ENCODE data around the gene CD300LD. TPM values are rescaled to one million over a fixed set of nuclear protein-coding genes. Genes with fewer than 3 reads are reported as not detected.
"Not testable (repeated sequence)": the region's sequence is repeated elsewhere in the genome, so short reads cannot be mapped to it uniquely, and the experiment has no call there.

The CD300LD gene
- total RNA-seq, 1 experiment from 2014 or later = not detected

- Mint-ChIP-seq H3K27me3 (ENCODE audit: insufficient read depth, unreplicated experiment) (peaks cover 13% of the 10 kb centered on the region), H3K4me3 (ENCODE audit: unreplicated experiment) (no peak overlapping the region), H3K36me3 (ENCODE audit: insufficient read depth, unreplicated experiment) (no peaks in the 10 kb centered on the region), H3K27ac (ENCODE audit: low read depth, unreplicated experiment) (no peak overlapping the region), H3K9me3 (ENCODE audit: unreplicated experiment) (no peaks in the 10 kb centered on the region), H3K4me1 (ENCODE audit: insufficient read depth, unreplicated experiment) (peaks cover 3% of the 10 kb centered on the region)
- POLR2A ChIA-PET = interaction anchor here (1.0 kb wide), 1 partner anchor 18 kb away, joined by 3 read pairs; no protein-coding TSS in a partner anchor
- CTCF ChIA-PET = interaction anchor here (1.2 kb wide), 1 partner anchor 24 kb away, joined by 3 read pairs; no protein-coding TSS in a partner anchor
- TF ChIP-seq, protein P1, sequence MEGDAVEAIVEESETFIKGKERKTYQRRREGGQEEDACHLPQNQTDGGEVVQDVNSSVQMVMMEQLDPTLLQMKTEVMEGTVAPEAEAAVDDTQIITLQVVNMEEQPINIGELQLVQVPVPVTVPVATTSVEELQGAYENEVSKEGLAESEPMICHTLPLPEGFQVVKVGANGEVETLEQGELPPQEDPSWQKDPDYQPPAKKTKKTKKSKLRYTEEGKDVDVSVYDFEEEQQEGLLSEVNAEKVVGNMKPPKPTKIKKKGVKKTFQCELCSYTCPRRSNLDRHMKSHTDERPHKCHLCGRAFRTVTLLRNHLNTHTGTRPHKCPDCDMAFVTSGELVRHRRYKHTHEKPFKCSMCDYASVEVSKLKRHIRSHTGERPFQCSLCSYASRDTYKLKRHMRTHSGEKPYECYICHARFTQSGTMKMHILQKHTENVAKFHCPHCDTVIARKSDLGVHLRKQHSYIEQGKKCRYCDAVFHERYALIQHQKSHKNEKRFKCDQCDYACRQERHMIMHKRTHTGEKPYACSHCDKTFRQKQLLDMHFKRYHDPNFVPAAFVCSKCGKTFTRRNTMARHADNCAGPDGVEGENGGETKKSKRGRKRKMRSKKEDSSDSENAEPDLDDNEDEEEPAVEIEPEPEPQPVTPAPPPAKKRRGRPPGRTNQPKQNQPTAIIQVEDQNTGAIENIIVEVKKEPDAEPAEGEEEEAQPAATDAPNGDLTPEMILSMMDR (IDR thresholded peaks at IDR 0.05; ENCODE audit: unreplicated experiment) = no peak
- DNase-seq (ENCODE audit: unreplicated experiment) = no peak
- intact Hi-C loops (cut with micrococcal nuclease) = no loop called here
- no TSS peak for BruUV-seq (replicated peaks)
Observed at GRCh38 chr17:74637265-74637664, 45.2 kb upstream of the CD300LD start.

DNA sequence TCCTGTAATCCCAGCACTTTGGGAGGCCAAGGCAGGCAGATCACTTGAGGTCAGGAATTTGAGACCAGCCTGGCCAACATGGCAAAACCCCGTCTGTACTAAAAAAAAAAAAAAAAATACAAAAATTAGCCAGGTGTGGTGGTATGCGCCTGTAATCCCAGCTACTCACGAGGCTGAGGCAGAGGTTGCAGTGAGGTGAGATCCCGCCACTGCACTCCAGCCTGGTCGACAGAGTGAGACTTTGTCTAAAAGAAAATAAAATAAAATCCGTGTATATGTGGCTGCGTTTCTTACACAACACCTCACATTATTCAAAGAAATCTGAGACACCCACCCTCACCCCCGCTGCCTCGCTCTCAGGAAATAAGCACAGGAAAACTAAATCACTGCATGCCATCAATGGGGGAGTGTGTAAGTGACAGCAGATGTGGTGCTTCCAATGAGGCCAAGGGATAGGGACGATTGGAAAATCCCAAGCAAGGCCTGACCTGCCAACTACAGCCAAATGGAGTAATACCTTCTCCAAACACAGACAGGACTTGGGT is 44.5 kb upstream of the CD300LD start:
- H3K4me3 Mint-ChIP-seq (ENCODE audit: unreplicated experiment); H3K36me3 Mint-ChIP-seq (ENCODE audit: insufficient read depth, unreplicated experiment); POLR2A ChIA-PET; intact Hi-C loops (cut with micrococcal nuclease); H3K9me3 Mint-ChIP-seq (ENCODE audit: unreplicated experiment); H3K4me1 Mint-ChIP-seq (ENCODE audit: insufficient read depth, unreplicated experiment); DNase-seq (ENCODE audit: unreplicated experiment); H3K27ac Mint-ChIP-seq (ENCODE audit: low read depth, unreplicated experiment); BruUV-seq (replicated peaks): not testable (repeated sequence)
- CTCF ChIA-PET = interaction anchor here (0.7 to 1.2 kb wide), 2 partner anchors 24 to 249 kb away, joined by 3 read pairs; no protein-coding TSS in a partner anchor
- H3K27me3 Mint-ChIP-seq (ENCODE audit: insufficient read depth, unreplicated experiment) = peaks cover 13% of the 10 kb centered on the region

- H3K4me1 Mint-ChIP-seq (ENCODE audit: insufficient read depth, unreplicated experiment) = peaks cover 10% of the 10 kb centered on the region
- H3K27me3 Mint-ChIP-seq (ENCODE audit: insufficient read depth, unreplicated experiment) = peaks cover 18% of the 10 kb centered on the region
- intact Hi-C loops (cut with micrococcal nuclease) = no loop called here
- ChIA-PET POLR2A (interaction anchor here (0.6 kb wide), 1 partner anchor 65 kb away, joined by 4 read pairs; no protein-coding TSS in a partner anchor), CTCF (interaction anchor here (0.6 kb wide), 1 partner anchor 371 kb away, joined by 3 read pairs; no protein-coding TSS in a partner anchor)
- H3K4me3 Mint-ChIP-seq (ENCODE audit: unreplicated experiment) = no peak overlapping the region
- DNase-seq (ENCODE audit: unreplicated experiment) = no peak
- no peak overlapping the region for H3K27ac Mint-ChIP-seq (ENCODE audit: low read depth, unreplicated experiment)
- no peaks in the 10 kb centered on the region for H3K9me3 Mint-ChIP-seq (ENCODE audit: unreplicated experiment)
- TF ChIP-seq, protein P1 (IDR thresholded peaks at IDR 0.05; ENCODE audit: unreplicated experiment) = no peak
- no TSS peak for BruUV-seq (replicated peaks)
- no peaks in the 10 kb centered on the region for H3K36me3 Mint-ChIP-seq (ENCODE audit: insufficient read depth, unreplicated experiment)
Observed at GRCh38 chr17:74635418-74635817, 43.3 kb upstream of the CD300LD start.

- Mint-ChIP-seq H3K4me1 (ENCODE audit: insufficient read depth, unreplicated experiment) (peaks cover 10% of the 10 kb centered on the region), H3K27ac (ENCODE audit: low read depth, unreplicated experiment) (no peak overlapping the region), H3K4me3 (ENCODE audit: unreplicated experiment) (no peak overlapping the region), H3K36me3 (ENCODE audit: insufficient read depth, unreplicated experiment) (no peaks in the 10 kb centered on the region), H3K9me3 (ENCODE audit: unreplicated experiment) (no peaks in the 10 kb centered on the region), H3K27me3 (ENCODE audit: insufficient read depth, unreplicated experiment) (peaks cover 39% of the 10 kb centered on the region)
- ChIA-PET POLR2A (interaction anchor here (0.7 kb wide), 1 partner anchor 14 kb away, joined by 3 read pairs; no protein-coding TSS in a partner anchor), CTCF (interaction anchor here (0.6 to 0.9 kb wide), 2 partner anchors 23 to 157 kb away, joined by 3 read pairs; no protein-coding TSS in a partner anchor)
- no TSS peak for BruUV-seq (replicated peaks)
- DNase-seq (ENCODE audit: unreplicated experiment) = no peak
- TF ChIP-seq, protein P1 (IDR thresholded peaks at IDR 0.05; ENCODE audit: unreplicated experiment) = no peak
- intact Hi-C loops (cut with micrococcal nuclease) = no loop called here
Observed at GRCh38 chr17:74633326-74633725, 41.2 kb upstream of the CD300LD start.
